Anterior cingulate cortex (tissue), 58 donors: Measurements from ENCODE around the gene PAX5.
A peak's percentile ranks its signal among the peaks of the same experiment; 100 is the strongest.
"Not testable (repeated sequence)": the region's sequence is repeated elsewhere in the genome, so short reads cannot be mapped to it uniquely, and the experiment has no call there.

Source experiments
- DNase-seq, 58 donors: peaks; one replicate each; lab custom pipeline; 2025; lab: John Stamatoyannopoulos, UW

Gene PAX5

DNA sequence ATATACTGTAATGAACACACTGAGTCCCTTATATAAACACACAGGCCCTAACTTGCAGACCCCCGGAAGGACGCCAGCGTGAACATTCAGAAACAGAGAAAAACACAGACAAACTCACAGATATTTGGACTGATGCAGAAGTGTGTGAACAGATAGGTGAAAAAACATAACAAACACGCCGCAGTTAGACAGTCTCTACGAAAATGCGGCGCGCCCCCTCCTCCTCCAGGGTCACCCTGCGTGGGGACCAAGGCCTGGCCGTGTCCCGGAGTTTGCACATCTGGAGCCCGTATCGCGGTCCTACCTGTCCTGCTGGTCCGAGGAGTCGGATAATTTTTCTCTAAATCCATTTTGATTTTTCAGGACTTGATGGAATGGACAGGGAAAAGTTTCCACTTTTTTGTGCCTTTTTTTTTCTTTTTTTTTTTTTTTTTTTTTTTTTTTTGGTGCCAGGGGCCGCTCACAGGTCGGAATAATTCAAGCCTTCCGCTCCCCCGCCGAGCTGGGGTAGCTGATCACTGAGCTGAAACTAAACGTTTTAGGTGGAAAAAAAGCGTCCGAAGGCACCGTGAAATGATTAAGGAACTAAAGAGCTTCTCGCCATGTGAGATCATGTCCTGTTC is at the start of gene PAX5:
TSS of gene PAX5 (minus strand) at position 587 of the 623 bp plus-strand sequence. CDS start at position 350, 237 bp downstream.
- no peak for DNase-seq

DNA sequence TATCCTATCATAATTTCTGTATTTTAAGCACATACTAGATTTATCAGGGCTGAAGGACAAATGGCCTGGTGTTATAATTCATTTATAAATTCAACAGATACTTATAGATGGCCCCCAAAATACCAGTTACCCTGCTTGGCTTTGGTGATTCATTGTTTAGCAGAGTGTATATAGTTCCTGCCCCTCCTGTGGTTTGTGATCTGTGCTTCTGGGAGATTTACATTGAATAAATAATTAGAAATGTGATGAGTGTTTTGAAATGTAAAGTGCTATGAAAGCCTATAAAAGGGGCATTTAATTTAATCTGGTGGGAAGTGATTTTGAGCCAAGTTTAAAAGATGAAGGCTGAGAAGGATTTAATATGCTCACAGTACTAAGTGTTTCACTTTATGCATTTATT is 49.6 kb upstream of the PAX5 start:
- no peak for DNase-seq

DNA sequence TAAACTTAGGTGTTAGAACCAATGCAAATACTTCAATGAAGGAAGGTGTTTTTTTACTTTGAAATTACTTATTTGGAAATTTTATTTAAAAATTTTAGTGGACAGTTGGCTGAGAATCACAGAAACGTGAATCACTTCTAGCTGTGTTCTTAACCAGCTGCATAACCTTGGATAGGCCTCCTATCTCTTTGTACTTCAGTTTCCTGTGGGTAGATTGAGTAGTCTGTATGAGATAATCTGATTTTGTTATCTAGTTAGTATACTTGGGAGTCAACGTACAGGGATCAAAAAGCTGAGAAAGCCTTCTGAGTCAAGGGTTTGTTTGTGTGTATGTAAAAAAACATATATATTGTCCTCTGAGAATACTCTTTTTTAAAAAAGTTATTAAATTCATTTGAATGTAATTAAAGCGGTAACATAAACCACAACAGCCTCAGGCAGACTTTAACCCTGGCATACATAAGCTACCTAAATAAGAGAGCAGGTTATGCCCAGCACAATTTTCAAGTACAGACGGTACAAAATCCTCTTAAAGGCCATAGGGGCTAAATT is 48.2 kb upstream of the PAX5 start:
- DNase-seq = no peak

DNA sequence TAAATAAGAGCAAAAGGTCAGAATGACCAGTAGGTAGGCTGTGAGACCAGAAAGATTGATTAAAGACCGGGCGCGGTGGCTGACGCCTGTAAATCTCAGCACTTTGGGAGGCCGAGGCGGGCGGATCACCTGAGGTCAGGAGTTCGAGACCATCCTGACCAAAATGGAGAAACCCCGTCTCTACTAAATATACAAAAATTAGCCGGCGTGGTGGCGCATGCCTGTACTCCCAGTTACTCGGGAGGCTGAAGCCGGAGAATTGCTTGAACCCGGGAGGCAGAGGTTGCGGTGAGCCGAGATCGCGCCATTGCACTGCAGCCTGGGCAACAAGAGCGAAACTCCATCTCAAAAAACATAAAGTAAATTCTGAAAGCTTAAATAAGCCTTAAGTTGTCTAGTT is 47.4 kb upstream of the PAX5 start:
- not testable (repeated sequence) for DNase-seq

DNA sequence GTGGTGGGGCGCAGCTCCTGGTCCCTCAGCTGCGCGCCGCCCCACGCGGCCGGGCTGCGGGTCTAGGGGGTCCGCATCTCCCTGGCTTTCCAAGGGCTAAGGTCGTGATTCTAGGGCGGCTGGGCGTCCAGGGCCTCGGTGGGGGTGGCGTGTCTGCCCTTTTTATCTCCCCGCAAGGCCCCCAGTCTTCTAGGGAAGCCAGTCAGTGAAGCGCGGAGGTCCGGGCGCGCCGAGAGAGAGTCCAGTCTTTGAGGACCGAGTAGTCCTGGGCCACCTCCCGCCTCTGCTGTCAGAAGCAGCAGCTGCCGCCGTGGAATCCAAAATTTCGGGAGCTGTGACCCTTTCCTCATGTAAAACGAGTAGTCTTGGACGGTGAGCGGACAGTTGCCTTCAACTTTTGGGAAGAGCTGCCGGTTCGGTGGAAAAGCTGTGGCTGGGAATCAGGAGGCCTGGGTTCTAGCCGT is 46.1 kb upstream of the PAX5 start:
- DNase-seq = peak in 24 of 58 donors; percentile 1 to 57 (median 31)

DNA sequence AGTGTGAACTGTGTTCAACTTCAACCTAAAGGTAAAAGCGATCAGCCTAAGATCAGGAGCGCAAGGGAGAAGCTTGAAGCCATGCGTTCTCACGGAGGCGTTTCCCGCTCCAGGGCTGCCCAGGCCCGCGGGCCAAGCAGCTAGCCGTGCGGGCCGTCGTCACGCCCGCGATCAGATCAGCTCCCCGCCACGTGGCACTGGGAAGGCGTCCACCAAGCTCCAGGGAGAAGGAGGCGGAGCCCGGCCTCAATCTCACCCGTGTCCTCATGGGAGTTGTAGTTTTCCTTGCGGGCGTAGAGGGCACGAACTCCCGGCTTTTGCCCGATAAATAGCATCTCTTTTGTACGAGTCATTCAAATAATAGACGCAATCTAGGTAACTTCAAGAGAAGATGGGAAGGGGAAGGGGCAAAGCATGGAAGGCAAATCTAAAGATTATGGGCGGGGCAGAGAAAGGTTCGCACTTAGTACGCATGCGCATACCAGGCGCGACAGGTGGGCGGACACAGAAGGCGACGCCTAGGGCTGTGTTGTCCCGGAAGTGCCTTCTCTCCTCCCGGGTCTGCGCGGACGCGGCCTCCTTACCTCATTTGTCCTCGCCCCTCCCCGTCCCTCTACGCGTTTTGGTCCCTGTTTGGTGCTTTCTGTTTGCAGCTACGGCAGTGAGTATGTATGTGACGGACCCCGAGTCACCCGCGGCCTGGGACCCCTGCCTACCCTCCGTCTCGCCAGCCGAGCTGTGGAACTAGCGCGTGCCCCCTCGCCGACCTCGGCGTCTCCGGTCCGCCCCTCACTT is 45.5 kb upstream of the PAX5 start:
- DNase-seq = peak; percentile 69 to 97 (median 90)

DNA sequence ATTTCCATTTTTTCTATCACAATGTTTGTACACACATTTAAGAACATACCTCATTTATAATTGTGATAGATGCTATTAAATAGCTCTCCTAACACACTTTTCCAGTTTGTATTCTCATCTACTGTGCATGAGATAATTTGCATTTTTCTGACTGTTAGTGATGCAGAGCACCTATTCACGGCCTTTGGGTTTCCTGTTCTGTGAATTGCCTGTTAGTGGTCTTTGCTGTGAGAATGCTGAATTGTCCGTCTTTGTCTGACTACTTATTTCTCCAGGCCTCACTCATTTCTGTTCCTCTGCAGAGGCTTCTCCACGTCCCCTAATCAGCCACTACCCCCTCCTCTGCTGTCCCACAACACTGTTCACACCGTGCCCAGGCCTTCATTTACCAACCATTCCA is 40.7 kb upstream of the PAX5 start:
- not testable (repeated sequence) for DNase-seq

DNA sequence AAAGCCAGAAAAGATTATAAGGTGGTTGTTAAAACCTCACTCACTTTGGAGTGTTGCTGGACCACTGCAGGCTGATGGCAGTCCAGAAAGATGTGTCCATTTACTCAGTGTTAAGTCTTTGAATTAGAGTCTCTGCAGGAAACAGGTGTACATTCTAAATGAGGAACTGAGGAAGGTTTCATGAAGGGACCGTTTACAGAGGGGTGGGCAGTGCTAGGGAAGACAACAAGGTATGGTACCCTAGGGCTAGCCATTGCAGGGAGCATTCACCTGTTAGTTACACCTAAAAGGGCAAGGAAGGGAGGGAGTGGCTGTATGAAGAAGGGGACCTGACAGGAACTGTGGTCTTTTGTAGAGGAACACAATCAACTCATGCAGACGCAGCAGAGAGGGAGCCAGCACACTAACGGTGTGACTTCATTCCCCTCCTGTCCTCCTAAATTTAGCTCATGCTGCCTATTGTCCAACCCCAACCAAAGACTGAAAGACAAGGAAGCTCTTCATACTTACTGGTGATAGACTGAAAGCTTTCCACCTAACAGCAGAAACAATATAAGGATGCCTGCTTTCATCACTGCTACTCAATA is 32.2 kb upstream of the PAX5 start:
- DNase-seq = no peak

DNA sequence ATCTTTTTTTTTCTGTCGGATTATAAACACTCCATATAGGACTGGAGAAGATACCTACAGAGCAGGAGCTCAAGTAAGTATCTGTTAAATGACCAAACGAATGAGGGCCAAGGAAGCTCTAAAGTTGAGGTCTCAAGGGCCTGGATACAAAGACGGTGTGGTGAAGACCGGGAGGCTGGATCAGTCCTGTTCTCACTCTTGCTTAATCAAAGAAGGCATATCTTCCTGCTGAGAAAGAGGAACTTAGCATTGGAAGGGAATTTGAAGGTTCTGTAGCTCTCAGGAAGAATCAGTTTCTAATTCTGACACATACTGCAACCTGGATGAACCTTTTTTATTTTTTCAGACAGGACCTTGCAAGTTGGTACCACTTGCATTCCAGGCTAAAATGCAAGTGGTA is 28.3 kb upstream of the PAX5 start:
- no peak for DNase-seq

DNA sequence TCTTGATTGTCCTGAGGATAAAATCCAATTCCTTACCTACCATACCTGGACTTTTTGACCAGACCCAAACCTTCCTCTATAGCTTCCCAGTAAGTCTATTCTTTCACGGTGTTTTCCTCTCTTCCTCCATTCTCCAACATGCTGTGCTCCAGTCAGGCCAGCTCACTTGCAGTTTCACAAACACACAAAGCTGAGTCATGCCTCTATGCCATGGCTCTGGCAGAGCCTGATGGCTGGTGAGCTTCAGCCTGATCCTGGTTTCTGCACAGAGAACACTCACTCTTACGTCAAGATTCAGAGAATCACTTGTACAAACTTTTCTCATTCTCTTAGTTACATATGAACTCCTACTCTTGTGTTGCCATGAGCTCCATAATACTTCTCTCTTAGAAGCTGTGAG is 27.7 kb upstream of the PAX5 start:
- no peak for DNase-seq

DNA sequence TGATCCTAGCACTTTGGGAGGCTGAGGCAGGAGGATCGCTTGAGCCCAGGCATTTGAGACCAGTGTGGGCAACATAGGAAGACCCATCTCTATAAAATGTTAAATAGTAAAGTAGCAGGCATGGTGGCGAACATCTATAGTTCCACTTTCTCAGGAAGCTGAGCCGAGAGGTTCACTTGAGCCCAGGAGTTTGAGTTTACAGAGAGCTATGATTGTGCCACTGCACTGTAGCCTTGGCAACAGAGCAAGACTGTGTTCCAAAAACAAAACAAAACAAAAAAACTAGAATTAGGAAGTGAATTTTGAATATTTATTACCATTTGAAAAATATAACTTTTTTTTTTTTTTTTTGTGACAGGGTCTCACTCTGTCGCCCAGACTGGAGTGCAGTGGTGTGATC is 26.8 kb upstream of the PAX5 start:
- DNase-seq = no peak

DNA sequence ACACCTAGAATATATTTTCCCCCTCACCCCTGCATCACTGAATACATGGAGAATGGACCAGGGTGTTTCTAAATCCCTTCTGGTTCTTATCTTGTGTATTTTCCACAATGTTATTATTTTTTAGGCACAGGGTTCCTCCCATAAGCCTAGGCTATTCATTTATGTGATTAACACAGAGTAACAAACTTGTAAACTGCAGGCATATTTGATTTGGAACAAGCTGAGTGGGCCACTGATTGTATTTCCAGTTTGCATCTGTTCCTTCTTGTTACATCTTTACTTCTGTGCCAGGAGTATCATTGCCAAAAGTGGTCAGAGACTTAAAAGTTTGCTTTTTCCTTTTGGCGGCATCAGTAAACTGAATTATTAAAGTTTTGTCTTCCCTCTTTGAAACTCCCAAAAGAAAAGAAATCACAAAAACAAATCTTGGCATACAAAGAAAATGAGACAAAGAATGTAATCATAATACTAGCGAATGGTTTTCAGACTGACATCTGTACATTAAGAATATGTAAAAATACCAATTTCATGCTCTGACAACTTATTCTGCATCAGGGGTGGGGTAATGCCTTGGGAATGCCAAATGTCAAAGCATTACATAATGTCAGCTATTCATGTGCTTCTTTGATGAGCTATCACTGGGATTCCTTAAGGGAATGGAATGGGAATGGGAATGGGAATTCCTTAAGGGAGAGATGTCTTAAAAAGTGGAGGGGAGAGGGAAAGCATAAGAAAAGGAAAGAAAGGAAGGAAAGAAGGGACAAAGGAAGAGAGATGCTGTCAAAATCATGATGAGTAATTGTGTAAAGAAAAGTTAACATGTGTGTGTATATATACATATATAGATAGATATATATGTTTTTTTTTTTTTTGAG is 22.2 kb upstream of the PAX5 start:
- no peak for DNase-seq

DNA sequence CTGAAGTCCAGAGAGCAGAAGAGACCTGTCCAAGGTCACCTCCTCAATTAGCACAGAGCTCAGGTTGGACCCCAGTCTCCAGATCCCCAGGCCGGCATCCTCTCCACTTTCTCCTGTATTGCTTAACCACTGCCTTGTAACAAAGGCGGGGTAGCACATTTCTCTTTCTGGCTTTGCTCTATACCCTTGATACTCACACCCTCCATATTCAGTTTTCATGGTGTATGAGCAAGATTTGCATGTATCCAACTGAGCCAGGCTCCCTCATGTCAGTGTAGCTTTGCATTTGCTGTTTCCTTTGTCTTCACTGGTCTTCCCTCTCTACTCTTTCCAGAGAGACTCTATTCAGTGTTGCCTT is 20.3 kb upstream of the PAX5 start:
- DNase-seq = not testable (repeated sequence)

DNA sequence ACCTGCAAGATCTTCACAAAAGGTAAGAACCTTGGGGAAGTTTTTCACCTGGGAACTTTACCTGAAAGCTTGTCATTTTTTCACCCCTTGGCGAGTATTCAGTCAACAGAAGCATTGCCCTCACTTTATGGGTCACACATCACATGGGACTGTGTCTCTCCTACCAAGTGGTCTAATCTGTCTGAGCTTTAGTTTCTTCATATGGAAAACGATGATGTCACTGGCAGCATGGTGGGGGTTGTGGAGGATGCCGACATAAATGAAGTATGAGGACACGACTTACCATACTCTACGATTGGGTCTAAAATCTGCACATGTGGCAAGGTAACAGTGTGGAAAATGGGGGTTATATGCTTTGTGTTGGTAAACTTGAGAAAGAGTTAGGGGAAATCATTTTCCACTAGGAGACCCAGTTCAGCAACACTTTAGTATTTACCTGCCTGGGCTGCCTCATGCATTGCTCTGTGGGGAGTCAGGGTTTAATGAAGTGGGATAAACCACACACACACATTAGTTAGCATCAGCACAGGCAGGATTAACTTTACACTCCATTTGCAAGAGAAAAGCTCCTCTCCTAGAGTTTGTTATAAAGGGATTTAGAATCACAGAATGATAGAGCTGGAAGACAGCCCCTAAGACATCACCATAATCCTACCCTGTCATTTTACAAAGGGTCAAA is 19.8 kb upstream of the PAX5 start:
- DNase-seq = no peak

DNA sequence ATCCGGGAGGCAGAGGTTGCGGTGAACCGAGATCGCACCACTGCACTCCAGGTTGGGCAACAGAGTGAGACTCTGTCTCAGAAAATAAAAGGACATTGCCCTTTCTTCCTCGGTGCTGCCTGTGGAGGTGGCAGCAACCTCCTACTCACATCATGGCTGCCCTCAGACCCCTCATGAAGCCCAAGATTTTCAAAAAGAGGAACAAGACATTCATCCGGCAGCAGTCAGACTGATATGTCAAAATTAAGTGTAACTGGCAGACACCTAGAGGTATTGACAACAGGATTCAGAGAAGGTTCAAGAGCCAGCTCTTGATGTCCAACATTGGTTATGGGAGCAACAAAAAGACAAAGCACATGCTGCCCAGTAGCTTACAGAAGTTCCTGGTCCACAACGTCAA is 12.6 kb upstream of the PAX5 start:
- no peak for DNase-seq

DNA sequence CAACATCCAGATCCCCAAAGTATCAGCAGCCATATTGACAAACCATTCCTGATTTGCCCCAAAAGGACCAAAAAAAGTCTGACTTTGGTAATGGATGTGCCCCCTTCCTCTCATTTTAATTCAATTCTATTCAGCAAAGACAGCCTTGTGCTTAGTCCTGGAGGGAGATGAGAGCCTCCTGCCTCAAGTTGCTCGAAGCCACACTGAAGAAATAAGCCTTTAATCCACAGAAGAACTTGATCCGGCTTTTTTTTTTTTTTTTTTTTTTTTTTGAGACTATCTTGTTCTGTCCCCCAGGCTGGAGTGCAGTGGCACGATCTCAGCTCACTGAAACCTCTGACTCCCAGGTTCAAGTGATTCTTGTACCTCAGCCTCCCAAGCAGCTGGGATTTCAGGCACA is 8.4 kb upstream of the PAX5 start:
- DNase-seq = no peak

DNA sequence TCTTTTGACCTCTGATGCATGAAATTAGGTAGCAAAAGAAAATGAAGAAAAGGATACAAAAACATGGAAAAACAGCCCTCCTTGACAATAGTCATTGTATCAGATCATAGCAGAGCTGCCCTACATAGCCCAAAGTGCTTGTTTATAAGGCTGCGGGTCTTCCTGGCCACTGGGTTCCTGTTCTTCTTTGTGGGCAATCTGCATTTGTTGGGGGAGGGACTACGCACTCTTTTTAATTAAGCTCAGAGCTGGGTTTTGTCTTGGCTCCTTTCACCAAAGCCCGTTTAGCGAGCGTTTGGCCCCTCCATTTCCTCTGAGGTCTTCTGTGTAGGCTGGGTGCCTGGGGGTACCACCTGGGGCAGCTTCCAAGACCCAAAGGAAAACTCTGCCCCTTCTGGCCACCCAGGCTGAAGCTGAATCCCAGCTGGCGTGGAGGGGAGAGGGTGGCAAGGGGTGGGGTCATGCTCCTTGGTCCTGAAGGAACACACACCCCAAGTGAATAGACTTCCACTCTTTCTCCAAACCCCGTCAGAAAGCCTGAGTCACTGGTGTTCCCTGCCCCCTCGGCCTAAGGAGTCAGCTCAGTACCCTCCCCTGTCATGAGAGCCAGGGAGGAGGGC is 6.5 kb upstream of the PAX5 start:
- DNase-seq = no peak

DNA sequence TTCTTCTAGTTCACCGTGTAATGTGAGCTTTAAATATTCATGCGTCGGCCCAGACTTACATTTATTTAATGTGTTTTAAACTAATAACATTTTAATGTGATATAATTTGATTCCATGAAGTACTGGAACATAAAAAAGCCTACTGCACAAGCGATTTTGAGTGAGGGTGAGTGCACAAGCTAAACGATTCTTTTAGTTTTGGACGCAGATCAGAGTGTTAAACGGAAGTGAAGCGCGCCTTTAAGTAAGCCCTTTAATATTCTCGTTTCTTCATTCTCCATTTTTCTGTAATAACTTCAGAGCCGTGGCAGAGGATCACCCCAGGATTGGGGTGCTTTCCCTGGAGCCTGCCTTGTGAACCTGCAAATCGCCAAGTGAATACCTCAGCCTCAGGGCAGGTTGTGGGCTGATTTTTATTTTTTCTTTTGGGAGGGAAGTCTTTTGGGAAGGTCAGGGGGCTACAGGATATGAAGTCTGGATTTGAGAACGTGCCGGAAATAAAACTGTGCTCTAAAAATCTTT is 4.9 kb upstream of the PAX5 start:
- DNase-seq = no peak

DNA sequence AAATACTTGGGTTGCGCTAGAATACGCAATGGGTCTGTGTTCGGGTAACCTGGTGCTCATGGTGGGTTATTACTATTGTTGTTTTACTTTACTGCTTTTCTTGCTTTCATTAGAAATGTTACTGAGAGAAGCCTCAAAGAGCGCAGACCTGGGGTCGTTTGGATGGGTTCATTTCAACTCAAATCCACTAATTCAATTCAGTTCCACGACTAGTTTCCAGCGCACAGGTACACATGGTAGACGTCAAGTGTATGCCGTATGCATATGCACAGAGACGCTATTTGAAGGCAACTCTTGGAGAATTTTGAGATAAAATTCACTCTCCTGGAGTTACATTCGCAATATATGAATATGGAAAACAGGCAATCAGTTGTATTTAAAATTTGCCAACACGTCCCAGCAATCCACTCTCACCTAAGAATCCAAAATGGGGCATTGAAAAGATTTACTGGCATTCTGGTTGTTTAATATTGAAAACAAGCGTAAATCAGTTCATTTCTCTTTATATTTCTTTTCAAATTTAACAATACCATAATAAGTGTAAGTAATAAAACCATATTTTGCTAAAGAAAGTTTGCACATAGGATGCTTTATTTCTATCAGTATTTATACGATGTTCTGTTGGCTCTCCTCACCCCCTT is 4.4 kb upstream of the PAX5 start:
- DNase-seq = no peak
